GM18517 (cell line): ENCODE data around the gene MFAP2.
"Not testable (repeated sequence)": the region's sequence is repeated elsewhere in the genome, so short reads cannot be mapped to it uniquely, and the experiment has no call there.

ENCODE experiments used
- ATAC-seq: cut with Tn5 transposase; IDR thresholded peaks from one replicate; pipeline ENCODE4 v1.9.1; 2021; ENCODE audit warnings: mild to moderate bottlenecking, moderate library complexity; ENCODE audit not compliant: unreplicated experiment

The MFAP2 gene

DNA sequence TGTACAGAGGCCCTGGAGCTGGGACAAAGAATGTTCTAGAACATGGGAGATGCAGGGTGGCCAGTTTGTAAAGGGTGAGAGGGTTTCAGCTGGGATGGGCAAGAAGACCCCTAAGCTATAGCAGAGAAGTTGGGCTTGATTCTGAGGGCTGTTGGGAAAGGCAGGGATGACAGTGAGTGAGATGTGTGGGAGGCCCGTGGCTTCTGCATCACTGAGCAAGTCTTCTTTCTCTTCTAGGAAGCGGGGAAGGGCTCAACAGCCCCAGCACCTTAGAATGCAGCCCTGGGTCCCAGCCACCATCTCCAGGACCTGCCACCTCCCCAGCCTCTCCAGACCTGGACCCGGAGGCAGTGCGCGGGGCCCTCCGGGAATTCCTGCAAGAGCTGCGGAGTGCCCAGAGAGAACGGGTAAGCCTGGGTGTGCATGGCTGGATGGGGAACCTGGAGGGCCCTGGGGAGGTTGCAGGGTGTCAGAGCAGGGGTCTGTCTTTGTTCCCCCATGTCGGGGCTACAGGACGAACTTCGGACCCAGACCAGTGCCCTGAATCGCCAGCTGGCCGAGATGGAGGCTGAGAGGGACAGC, 14.8 kb downstream of the MFAP2 start:
- ATAC-seq: no peak

DNA sequence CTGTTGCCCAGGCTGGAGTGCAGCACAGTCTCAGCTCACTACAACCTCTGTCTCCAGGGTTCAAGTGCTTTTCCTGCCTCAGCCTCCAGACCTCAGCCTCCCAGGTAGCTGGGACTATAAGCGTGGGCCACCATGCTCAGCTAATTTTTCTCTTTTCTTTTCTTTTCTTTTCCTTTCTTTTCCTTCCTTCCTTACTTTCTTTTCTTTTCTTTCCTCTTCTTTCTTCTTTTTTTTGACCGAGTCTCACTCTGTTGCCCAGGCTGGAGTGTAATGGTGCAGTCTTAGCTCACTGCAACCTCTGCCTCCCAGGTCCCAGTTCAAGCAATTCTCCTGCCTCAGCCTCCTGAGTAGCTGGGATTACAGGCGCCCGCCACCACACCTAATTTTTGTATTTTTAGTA, 16.3 kb downstream of the MFAP2 start:
- not testable (repeated sequence) for ATAC-seq

DNA sequence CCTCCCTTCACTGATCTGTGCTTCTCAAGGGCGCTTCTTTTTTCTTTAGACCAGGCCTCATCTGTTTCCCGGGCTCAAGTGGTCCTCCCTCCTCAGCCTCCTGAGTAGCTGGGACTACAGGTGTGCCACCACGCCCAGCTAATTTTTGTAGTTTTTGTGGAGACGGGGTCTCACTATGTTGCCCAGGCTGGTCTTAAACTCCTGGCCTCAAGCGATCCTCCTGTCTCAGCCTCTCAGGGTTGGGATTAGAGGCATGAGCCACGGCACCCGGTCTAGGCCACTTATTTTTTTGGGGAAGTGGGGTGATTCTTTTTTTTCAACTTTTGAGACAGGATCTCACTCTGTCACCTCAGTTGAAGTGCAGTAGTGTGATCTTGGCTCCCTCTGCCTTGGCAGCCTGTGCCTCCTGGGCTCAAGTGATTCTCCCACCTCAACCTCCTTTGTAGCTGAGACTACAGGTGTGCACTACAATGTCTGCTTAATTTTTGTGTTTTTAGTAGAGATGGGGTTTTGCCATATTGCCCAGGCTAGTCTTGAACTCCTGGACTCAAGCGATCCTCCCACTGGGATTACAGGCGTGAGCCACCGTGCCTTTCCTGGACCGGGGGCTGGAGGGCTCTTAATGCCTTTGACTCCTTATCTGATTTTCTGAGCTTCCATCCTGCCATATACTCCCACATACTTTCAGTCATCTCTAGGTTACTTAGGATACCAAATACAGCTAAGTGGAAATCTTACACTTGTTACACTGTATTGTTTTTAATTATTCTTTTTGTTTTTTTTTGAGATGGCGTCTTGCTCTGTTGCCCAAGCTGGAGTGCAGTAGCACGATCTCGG, 18.9 kb downstream of the MFAP2 start:
- no peak for ATAC-seq

DNA sequence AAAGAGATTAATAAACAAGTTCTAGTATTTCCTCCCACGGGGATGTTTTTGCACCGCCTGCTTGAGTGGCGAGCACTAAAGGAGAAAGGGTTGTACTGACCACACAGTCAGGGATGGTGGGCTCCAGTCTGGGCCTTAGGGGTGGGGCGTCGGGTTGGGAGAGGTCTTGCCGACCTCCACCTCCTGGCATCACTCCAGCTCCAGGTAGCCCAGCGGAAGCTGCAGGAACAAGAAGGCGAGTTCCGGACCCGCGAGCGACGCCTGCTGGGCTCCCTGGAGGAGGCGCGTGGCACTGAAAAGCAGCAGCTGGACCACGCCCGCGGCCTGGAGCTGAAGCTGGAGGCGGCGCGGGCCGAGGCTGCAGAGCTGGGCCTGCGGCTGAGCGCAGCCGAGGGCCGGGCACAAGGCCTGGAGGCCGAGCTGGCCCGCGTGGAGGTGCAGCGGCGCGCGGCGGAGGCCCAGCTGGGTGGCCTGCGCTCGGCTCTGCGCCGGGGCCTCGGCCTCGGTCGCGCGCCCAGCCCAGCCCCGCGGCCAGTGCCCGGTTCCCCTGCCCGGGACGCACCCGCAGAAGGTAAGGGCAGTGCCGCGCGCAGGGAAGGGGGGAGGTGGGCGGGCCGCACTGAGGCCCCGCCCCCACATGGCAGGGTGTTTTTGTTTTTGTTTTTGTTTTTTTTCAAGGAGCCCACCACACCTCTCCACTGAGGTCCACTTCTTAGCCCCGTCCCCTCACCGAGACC, 19.7 kb downstream of the MFAP2 start:
- ATAC-seq: no peak

DNA sequence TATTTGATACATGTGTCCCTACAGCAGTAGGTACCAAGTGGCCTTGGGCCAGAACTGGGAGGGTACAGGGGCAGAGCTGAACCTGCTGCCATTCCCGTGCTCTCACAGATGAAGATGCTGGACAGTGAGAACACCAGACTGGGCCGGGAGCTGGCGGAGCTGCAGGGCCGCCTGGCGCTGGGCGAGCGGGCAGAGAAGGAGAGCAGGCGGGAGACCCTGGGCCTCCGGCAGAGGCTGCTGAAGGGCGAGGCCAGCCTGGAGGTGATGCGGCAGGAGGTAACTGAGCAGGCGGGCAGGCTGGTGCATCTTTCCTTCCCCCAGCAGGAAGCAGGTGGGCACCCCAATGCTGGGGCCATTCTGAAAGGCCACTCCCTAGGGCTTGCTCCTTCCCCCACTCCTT, 21.9 kb downstream of the MFAP2 start:
- no peak for ATAC-seq

DNA sequence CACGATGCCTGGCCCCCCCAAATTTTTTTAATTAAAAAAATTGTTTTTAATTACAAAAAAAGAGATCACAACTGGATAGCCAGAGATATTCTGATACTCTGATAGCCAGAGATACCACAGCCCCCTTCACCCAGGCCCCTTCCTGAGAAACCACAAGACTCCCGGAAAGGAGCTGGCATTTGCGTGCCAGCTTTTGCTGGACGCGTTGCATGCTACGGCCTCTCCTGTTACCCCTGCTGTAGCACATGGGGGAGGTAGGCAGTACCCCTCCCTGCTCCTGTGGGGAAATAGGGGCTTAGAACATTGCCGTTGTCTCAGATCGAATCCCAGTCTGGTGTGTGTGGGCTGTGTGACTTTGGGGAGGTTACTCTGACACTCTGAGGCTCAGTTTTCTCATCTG, 22.7 kb downstream of the MFAP2 start:
- no peak for ATAC-seq

DNA sequence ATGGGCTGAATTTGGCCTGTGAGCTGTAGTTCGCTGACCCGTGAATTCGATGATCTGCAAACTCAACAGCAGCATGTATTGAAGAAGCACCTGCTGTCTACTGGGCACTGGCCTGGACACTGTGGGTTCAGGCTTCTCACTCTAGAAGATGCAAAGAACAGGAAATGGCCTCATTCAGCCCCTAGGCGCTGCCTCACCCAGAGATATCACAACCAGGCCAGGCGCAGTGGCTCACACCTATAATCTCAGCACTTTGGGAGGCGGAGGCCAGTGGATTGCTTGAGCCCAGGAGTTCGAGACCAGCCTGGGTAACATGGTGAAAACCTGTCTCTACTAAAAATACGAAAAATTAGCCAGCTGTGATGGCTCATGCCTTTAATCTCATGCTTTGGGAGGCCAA, 23.6 kb downstream of the MFAP2 start:
- ATAC-seq: no peak

DNA sequence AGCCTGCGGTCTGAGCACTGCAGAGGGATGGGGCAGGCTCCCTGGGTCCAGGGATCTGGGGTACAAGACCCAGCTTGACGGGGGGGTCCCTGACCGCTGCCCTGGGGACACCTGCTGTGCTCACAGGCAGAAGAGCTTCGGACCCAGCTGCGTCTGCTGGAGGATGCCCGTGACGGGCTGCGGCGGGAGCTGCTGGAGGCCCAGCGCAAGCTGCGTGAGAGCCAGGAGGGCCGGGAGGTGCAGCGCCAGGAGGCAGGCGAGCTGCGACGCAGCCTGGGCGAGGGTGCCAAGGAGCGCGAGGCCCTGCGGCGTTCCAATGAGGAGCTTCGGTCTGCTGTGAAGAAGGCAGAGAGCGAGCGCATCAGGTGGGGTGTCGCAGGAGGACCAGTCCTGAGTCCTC, 25.2 kb downstream of the MFAP2 start:
- ATAC-seq: no peak

DNA sequence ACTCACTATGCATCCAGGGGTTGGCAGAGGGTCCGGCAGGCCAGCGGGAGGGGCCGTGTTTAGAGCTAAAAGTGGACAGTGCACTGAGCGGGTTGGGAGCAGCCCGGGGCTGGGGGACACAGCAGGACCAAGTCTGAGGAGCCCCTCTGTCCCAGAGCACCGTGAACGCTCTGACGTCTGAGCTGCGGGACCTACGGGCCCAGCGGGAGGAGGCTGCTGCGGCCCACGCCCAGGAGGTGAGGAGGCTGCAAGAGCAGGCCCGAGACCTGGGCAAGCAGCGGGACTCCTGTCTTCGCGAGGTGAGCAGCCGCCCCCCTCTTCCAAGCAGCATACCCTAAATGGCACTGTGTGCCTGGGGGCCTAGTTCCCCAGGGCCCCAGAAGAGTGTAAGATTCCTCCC, 25.8 kb downstream of the MFAP2 start:
- ATAC-seq: no peak

DNA sequence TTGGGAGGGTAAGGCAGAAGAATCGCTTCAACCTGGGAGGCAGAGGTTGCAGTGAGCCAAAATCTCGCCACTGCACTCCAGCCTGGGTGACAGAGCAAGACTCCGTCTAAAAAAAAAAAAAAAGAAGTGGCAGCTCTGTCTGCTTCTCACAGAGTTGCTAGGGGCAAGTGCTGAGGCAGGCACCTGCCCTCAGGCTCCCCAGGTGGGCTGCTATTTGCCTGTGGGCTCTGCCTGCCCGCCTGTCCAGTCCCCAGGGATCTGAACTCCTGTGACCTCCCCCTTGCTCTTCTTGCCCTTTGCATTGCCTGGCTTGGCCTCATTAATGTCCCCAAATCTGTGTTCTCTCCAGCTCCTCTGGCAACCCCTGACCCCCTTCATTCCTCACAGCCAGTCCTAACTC, 28.0 kb downstream of the MFAP2 start:
- not testable (repeated sequence) for ATAC-seq

DNA sequence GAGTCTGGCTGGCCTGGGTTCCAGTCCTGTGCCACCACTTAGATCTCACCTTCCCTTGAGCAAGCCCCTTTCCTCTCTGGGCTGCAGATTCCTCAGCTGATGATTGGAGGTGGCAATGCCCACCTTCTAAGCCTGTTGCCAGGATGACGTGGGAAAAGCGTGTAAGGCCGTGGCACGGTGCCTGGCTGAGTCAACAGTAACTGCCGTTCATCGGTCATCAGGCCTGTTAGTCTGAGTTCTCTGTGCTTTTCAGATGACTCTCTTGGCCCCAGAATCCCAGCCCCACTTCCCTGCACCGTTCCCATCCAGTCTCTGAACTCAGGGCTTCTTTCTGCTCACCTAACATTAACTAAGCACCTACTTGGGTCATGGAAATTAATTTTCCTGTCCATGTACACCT, 31.4 kb downstream of the MFAP2 start:
- ATAC-seq: not testable (repeated sequence)

DNA sequence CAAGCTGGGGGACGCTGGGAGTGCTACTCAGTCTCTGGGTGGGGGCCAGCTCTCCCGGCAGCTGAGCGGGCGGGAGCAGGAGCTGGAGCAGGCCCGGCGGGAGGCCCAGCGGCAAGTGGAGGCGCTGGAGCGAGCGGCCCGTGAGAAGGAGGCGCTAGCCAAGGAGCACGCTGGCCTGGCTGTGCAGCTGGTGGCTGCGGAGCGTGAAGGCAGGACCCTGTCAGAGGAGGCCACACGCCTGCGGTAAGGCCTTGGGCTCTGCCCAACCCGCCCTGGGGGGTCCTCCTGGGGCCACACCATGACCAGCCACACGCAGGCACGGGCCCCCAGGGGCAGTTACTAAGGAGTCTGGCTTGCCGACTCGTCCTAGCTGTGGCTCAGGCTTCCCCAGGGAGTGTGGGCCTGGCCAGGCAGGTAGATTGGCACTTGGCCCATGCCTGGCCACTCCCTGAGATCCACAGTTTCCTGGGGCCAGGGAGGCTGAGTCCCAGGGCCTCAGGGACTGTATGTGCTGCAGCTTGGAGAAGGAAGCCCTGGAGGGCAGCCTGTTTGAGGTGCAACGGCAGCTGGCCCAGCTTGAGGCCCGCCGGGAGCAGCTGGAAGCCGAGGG, 32.0 kb downstream of the MFAP2 start:
- not testable (repeated sequence) for ATAC-seq

DNA sequence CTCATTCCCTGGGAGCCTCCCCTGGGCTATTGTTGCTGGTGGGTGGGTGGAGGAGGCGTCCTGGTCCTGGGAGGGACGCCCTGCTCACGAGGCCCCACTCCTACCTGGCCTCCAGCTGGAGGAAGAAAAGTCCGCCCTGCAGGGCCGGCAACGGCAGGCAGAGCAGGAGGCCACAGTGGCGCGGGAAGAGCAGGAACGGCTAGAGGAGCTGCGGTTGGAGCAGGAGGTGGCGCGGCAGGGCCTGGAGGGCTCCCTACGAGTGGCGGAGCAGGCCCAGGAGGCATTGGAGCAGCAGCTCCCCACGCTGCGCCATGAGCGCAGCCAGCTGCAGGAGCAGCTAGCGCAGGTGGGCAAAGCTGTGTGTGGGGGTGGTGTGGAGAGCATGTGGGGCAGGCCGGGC, 33.8 kb downstream of the MFAP2 start:
- ATAC-seq: no peak

DNA sequence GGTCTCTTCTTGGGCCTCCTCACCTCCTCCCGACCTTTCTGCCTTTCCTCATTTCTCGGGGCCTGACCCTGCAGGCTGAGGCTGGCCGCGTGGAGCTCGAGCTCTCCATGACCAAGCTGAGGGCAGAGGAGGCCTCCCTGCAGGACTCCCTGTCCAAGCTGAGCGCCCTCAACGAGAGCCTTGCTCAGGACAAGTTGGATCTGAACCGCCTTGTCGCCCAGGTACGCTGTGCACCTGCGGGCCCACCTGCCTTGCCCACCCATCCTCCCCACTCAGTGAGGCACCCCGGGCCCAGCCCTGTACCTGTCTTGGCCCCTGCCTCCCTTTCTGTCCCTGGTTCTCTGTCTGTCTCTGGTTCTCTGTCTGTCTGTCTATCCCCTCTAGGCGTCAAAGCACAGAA, 34.2 kb downstream of the MFAP2 start:
- ATAC-seq: not testable (repeated sequence)

DNA sequence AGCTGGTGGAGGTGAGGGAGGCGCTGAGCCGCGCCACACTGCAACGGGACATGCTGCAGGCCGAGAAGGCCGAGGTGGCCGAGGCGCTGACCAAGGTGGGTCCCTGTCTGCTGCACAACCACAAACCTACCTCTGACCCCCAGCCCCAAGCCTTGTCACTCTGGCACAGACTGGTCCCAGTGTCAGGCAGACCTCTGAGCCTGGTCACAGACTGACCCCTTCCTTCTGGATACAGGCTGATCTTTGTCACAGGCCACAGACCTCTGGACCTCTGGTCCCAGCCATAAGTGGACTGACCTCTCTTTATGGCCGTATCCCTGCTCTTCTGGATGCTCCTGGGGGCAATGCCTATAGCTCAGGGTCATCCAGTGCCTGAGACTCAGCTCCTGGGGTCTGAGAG, 34.9 kb downstream of the MFAP2 start:
- not testable (repeated sequence) for ATAC-seq

DNA sequence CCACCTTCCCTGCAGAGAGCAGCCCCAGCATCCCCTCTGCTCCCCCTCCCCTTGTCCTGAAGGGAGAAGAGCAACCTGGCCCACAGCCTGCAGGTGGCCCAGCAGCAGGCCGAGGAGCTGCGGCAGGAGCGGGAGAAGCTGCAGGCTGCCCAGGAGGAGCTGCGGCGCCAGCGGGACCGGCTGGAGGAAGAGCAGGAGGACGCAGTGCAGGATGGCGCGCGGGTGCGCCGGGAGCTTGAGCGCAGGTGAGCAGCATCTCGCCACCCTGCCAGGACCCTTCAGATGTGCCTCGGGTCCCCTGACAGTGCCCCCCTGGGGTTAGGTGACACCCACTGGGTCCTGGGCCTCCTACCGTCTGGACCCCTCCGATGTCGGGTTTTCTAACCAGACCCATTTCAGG, 36.4 kb downstream of the MFAP2 start:
- ATAC-seq: no peak

DNA sequence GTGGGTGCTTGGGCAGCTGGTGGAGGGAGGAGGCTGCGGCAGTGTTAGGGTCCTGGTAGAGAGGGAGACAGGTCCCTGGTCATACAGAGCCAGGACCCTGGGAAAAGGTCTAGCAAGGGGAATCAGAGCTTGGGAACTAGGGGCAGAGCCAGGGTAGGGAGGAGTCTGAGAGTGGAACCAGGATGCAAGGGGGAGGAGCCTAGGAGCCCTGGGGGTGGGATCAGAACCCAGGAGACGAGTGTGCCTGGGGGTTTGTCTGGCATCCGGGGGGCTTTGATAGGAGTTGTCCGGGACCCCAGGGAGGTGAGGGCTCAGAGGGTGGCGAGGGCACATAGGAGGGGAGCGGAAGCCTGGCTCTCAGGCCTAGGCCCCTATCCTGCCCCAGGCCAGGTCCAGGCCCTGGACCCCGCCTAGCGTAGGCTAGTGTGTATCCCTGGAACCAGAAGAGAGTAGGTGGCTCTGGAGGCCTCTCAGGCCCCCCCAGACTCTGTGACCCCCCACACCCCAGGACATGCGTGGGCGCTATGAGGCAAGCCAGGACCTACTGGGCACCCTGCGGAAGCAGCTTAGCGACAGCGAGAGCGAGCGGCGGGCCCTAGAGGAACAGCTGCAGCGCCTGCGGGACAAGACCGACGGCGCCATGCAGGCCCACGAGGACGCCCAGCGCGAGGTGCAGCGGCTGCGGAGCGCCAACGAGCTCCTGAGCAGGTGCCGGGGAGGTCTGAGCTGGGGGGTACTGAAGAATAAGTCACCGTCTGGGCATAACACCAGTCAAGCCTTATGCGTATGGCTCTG, 40.8 kb downstream of the MFAP2 start:
- not testable (repeated sequence) for ATAC-seq

DNA sequence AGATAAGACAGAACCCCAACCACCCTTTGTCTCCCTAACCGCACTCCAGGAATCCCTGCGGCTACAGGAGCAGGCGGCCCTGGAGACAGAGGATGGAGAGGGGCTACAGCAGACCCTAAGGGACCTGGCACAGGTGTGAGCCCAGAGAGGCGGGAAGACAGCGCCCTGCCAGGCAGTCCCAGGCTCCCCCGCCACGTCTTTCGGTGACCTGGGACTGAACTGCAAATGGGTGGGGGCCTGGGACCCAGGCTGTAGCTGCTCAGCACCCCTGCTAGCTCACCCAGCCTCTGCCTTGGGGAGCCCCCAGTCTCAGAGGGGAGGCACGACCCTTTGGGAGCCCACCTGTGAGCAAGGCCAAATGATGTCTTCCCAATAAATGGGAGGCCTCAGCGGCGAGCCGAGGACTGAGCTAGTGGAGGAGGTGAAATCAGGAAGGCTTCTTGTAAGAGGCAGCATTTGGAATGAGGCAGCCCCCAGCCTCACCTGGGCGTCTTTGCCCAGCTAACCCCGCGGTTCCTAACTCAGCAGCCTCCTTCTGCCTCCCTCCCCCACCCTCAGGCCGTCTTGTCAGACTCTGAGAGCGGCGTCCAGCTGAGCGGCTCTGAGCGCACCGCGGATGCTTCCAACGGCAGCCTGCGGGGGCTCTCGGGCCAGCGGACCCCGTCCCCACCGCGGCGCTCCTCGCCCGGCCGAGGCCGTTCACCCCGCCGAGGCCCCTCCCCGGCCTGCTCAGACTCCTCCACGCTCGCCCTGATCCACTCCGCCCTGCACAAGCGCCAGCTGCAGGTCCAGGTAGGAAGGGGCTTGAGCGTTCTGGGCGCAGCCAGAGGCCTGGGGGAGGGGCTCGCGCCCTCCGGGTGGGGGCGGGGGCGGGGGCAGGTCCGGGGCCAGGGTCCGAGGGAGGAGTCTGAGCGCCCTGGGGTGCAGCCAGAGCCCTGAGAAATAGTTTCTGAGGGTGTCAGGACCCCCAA, 41.8 kb downstream of the MFAP2 start:
- no peak for ATAC-seq

DNA sequence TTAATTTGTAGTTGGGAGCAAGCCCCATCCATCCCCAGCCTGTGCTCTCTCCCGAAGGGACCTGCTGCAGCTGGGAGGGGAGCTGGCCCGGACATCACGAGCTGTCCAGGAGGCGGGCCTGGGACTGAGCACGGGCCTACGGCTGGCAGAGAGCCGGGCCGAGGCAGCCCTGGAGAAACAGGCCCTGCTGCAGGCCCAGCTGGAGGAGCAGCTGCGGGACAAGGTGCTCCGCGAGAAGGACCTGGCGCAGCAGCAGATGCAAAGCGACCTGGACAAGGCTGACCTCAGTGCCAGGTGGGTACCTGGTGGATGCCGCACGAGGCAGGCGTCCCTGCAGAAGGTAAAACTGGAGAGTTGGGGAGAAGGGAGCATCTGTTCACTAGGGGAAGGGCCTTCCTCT, 43.8 kb downstream of the MFAP2 start:
- ATAC-seq: not testable (repeated sequence)

DNA sequence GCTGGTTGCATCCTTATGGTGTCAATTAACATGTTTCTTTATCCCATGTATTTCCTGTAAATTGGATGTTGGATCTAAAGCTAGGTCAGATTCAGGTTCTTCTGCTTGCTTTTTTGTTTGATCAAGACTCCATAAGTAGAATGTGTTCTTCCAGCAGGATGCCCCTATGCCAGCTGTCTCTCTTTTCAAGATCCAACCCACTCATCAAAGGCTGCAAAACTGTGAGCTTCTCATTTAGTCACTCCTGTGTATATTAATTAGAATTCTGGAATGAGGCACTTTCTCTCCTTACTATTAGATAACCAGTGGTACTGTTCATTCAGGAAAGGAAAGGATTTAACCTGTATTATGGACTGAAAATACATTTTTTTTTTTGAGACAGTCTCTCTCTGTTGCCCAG, 46.5 kb downstream of the MFAP2 start:
- not testable (repeated sequence) for ATAC-seq
